ENCODE data around the gene MSRB3.
"Not testable (repeated sequence)": the region's sequence is repeated elsewhere in the genome, so short reads cannot be mapped to it uniquely, and the experiment has no call there.

Gene MSRB3

GRCh38 chr12:65434737-65435136 is 156.3 kb downstream of the MSRB3 start:
- Histone ChIP-seq H3K27ac (ENCODE audit: low read depth, low read length) (no peak overlapping the region), H3K9me3 (ENCODE audit: control insufficient read depth in 5 of 5, low read length in 5 of 5) (no peaks in the 10 kb centered on the region), H3K27me3 (ENCODE audit: control insufficient read depth in 5 of 5, insufficient read depth in 4 of 5, low read length in 5 of 5) (no peaks in the 10 kb centered on the region), H3K4me1 (ENCODE audit: control insufficient read depth in 5 of 5, insufficient read depth in 5 of 5, low read length in 5 of 5) (peaks cover 0 to 8% (median 3%) of the 10 kb centered on the region in 5 donors), H3K9ac (ENCODE audit: low read length in 5 of 5) (no peak overlapping the region), H3K36me3 (ENCODE audit: control insufficient read depth in 5 of 5, insufficient read depth in 5 of 5, low read length in 5 of 5) (no peaks in the 10 kb centered on the region), H3K4me3 (ENCODE audit: low read depth in 1 of 5, low read length in 5 of 5) (no peak overlapping the region)

GRCh38 chr12:65443038-65443437 is 164.6 kb downstream of the MSRB3 start:
- Histone ChIP-seq H3K36me3 (ENCODE audit: control insufficient read depth in 5 of 5, insufficient read depth in 5 of 5, low read length in 5 of 5) (no peaks in the 10 kb centered on the region), H3K27me3 (ENCODE audit: control insufficient read depth in 5 of 5, insufficient read depth in 4 of 5, low read length in 5 of 5) (no peaks in the 10 kb centered on the region), H3K4me1 (ENCODE audit: control insufficient read depth in 5 of 5, insufficient read depth in 5 of 5, low read length in 5 of 5) (no peaks in the 10 kb centered on the region), H3K27ac (ENCODE audit: low read depth, low read length) (no peak overlapping the region), H3K9ac (ENCODE audit: low read length in 5 of 5) (no peak overlapping the region), H3K9me3 (ENCODE audit: control insufficient read depth in 5 of 5, low read length in 5 of 5) (no peaks in the 10 kb centered on the region), H3K4me3 (ENCODE audit: low read depth in 1 of 5, low read length in 5 of 5) (no peak overlapping the region)

GRCh38 chr12:65444996-65445395 is 166.5 kb downstream of the MSRB3 start:
- Histone ChIP-seq H3K4me3 (ENCODE audit: low read depth in 1 of 5, low read length in 5 of 5) (no peak overlapping the region), H3K9ac (ENCODE audit: low read length in 5 of 5) (no peak overlapping the region), H3K27ac (ENCODE audit: low read depth, low read length) (no peak overlapping the region), H3K36me3 (ENCODE audit: control insufficient read depth in 5 of 5, insufficient read depth in 5 of 5, low read length in 5 of 5) (no peaks in the 10 kb centered on the region), H3K9me3 (ENCODE audit: control insufficient read depth in 5 of 5, low read length in 5 of 5) (no peaks in the 10 kb centered on the region), H3K4me1 (ENCODE audit: control insufficient read depth in 5 of 5, insufficient read depth in 5 of 5, low read length in 5 of 5) (no peaks in the 10 kb centered on the region), H3K27me3 (ENCODE audit: control insufficient read depth in 5 of 5, insufficient read depth in 4 of 5, low read length in 5 of 5) (no peaks in the 10 kb centered on the region)

GRCh38 chr12:65446901-65447300 is 168.4 kb downstream of the MSRB3 start:
- no peaks in the 10 kb centered on the region for H3K9me3 ChIP-seq (ENCODE audit: control insufficient read depth in 5 of 5, low read length in 5 of 5)
- H3K9ac ChIP-seq (ENCODE audit: low read length in 5 of 5), result no peak overlapping the region
- H3K27ac ChIP-seq (ENCODE audit: low read depth, low read length), result no peak overlapping the region
- no peak overlapping the region for H3K4me3 ChIP-seq (ENCODE audit: low read depth in 1 of 5, low read length in 5 of 5)
- H3K27me3 ChIP-seq (ENCODE audit: control insufficient read depth in 5 of 5, insufficient read depth in 4 of 5, low read length in 5 of 5), result no peaks in the 10 kb centered on the region
- peaks cover 0 to 5% (median 0%) of the 10 kb centered on the region in 5 donors for H3K4me1 ChIP-seq (ENCODE audit: control insufficient read depth in 5 of 5, insufficient read depth in 5 of 5, low read length in 5 of 5)
- H3K36me3 ChIP-seq (ENCODE audit: control insufficient read depth in 5 of 5, insufficient read depth in 5 of 5, low read length in 5 of 5), result no peaks in the 10 kb centered on the region

- Histone ChIP-seq H3K9ac (ENCODE audit: low read length in 5 of 5) (no peak overlapping the region), H3K9me3 (ENCODE audit: control insufficient read depth in 5 of 5, low read length in 5 of 5) (no peaks in the 10 kb centered on the region), H3K27me3 (ENCODE audit: control insufficient read depth in 5 of 5, insufficient read depth in 4 of 5, low read length in 5 of 5) (no peaks in the 10 kb centered on the region), H3K4me1 (ENCODE audit: control insufficient read depth in 5 of 5, insufficient read depth in 5 of 5, low read length in 5 of 5) (peaks cover 0 to 5% (median 0%) of the 10 kb centered on the region in 5 donors), H3K36me3 (ENCODE audit: control insufficient read depth in 5 of 5, insufficient read depth in 5 of 5, low read length in 5 of 5) (peaks cover 2 to 7% (median 6%) of the 10 kb centered on the region in 5 donors), H3K27ac (ENCODE audit: low read depth, low read length) (no peak overlapping the region), H3K4me3 (ENCODE audit: low read depth in 1 of 5, low read length in 5 of 5) (no peak overlapping the region)
Measured at GRCh38 chr12:65449400-65449799, 170.9 kb downstream of the MSRB3 start.

GRCh38 chr12:65450625-65451024 is 172.1 kb downstream of the MSRB3 start:
- Histone ChIP-seq H3K27ac (ENCODE audit: low read depth, low read length) (no peak overlapping the region), H3K4me1 (ENCODE audit: control insufficient read depth in 5 of 5, insufficient read depth in 5 of 5, low read length in 5 of 5) (peaks cover 0 to 5% (median 0%) of the 10 kb centered on the region in 5 donors), H3K4me3 (ENCODE audit: low read depth in 1 of 5, low read length in 5 of 5) (no peak overlapping the region), H3K9ac (ENCODE audit: low read length in 5 of 5) (no peak overlapping the region), H3K9me3 (ENCODE audit: control insufficient read depth in 5 of 5, low read length in 5 of 5) (no peaks in the 10 kb centered on the region), H3K36me3 (ENCODE audit: control insufficient read depth in 5 of 5, insufficient read depth in 5 of 5, low read length in 5 of 5) (peaks cover 4 to 13% (median 8%) of the 10 kb centered on the region in 5 donors), H3K27me3 (ENCODE audit: control insufficient read depth in 5 of 5, insufficient read depth in 4 of 5, low read length in 5 of 5) (no peaks in the 10 kb centered on the region)

GRCh38 chr12:65454115-65454787 is 175.8 kb downstream of the MSRB3 start:
- Histone ChIP-seq H3K27ac (ENCODE audit: low read depth, low read length) (no peak overlapping the region), H3K27me3 (ENCODE audit: control insufficient read depth in 5 of 5, insufficient read depth in 4 of 5, low read length in 5 of 5) (no peaks in the 10 kb centered on the region), H3K36me3 (ENCODE audit: control insufficient read depth in 5 of 5, insufficient read depth in 5 of 5, low read length in 5 of 5) (peaks cover 4 to 16% (median 11%) of the 10 kb centered on the region in 5 donors), H3K4me1 (ENCODE audit: control insufficient read depth in 5 of 5, insufficient read depth in 5 of 5, low read length in 5 of 5) (peaks cover 0 to 5% (median 0%) of the 10 kb centered on the region in 5 donors), H3K9me3 (ENCODE audit: control insufficient read depth in 5 of 5, low read length in 5 of 5) (no peaks in the 10 kb centered on the region), H3K9ac (ENCODE audit: low read length in 5 of 5) (no peak overlapping the region), H3K4me3 (ENCODE audit: low read depth in 1 of 5, low read length in 5 of 5) (no peak overlapping the region)

- H3K4me1 ChIP-seq (ENCODE audit: control insufficient read depth in 5 of 5, insufficient read depth in 5 of 5, low read length in 5 of 5); H3K27me3 ChIP-seq (ENCODE audit: control insufficient read depth in 5 of 5, insufficient read depth in 4 of 5, low read length in 5 of 5); H3K9ac ChIP-seq (ENCODE audit: low read length in 5 of 5); H3K9me3 ChIP-seq (ENCODE audit: control insufficient read depth in 5 of 5, low read length in 5 of 5); H3K27ac ChIP-seq (ENCODE audit: low read depth, low read length); H3K4me3 ChIP-seq (ENCODE audit: low read depth in 1 of 5, low read length in 5 of 5): not testable (repeated sequence)
- peaks cover 8 to 21% (median 11%) of the 10 kb centered on the region in 5 donors for H3K36me3 ChIP-seq (ENCODE audit: control insufficient read depth in 5 of 5, insufficient read depth in 5 of 5, low read length in 5 of 5)
Measured at GRCh38 chr12:65457341-65457740, 178.9 kb downstream of the MSRB3 start.

GRCh38 chr12:65458718-65459117 is 180.2 kb downstream of the MSRB3 start:
- no peak overlapping the region for H3K9ac ChIP-seq (ENCODE audit: low read length in 5 of 5)
- no peak overlapping the region for H3K4me3 ChIP-seq (ENCODE audit: low read depth in 1 of 5, low read length in 5 of 5)
- H3K27ac ChIP-seq (ENCODE audit: low read depth, low read length), result no peak overlapping the region
- no peaks in the 10 kb centered on the region for H3K4me1 ChIP-seq (ENCODE audit: control insufficient read depth in 5 of 5, insufficient read depth in 5 of 5, low read length in 5 of 5)
- no peaks in the 10 kb centered on the region for H3K27me3 ChIP-seq (ENCODE audit: control insufficient read depth in 5 of 5, insufficient read depth in 4 of 5, low read length in 5 of 5)
- H3K36me3 ChIP-seq (ENCODE audit: control insufficient read depth in 5 of 5, insufficient read depth in 5 of 5, low read length in 5 of 5), result peaks cover 11 to 22% (median 14%) of the 10 kb centered on the region in 5 donors
- no peaks in the 10 kb centered on the region for H3K9me3 ChIP-seq (ENCODE audit: control insufficient read depth in 5 of 5, low read length in 5 of 5)

GRCh38 chr12:65459545-65459944 is 181.1 kb downstream of the MSRB3 start:
- H3K27me3 ChIP-seq (ENCODE audit: control insufficient read depth in 5 of 5, insufficient read depth in 4 of 5, low read length in 5 of 5), result no peaks in the 10 kb centered on the region
- no peaks in the 10 kb centered on the region for H3K4me1 ChIP-seq (ENCODE audit: control insufficient read depth in 5 of 5, insufficient read depth in 5 of 5, low read length in 5 of 5)
- no peak overlapping the region for H3K27ac ChIP-seq (ENCODE audit: low read depth, low read length)
- no peaks in the 10 kb centered on the region for H3K9me3 ChIP-seq (ENCODE audit: control insufficient read depth in 5 of 5, low read length in 5 of 5)
- no peak overlapping the region for H3K4me3 ChIP-seq (ENCODE audit: low read depth in 1 of 5, low read length in 5 of 5)
- H3K9ac ChIP-seq (ENCODE audit: low read length in 5 of 5), result no peak overlapping the region
- peaks cover 8 to 16% (median 13%) of the 10 kb centered on the region in 5 donors for H3K36me3 ChIP-seq (ENCODE audit: control insufficient read depth in 5 of 5, insufficient read depth in 5 of 5, low read length in 5 of 5)
